ENCODE data around the gene EDA. TPM values are rescaled to one million over a fixed set of nuclear protein-coding genes. Genes with fewer than 3 reads are reported as not detected.

EDA gene
- under 1 TPM; 0.08 to 0.14 TPM for total RNA-seq

DNA sequence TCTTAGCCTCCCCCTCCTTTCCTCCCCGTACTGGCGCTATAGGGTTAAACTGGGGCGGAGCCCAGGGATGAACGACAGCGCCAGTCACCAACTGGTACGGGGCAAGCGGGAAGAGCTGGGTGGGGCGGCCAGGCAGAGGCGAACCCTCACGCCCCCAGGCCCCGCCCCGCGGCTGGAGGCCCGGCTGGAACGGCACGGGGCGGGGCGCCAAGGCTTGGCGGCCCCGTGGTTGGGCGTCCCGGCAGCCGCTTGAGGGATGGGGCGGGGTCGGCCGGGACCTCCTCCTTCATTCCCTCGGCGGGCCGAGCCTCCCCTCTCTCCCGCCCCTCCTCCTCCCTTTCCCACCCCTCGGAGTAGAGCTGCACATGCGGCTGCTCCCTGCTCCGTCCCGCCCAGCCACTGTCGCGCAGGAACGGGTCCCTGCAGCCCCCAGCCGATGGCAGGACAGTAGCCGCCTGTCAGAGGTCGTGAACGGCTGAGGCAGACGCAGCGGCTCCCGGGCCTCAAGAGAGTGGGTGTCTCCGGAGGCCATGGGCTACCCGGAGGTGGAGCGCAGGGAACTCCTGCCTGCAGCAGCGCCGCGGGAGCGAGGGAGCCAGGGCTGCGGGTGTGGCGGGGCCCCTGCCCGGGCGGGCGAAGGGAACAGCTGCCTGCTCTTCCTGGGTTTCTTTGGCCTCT is at the start of gene EDA:
EDA (plus strand) TSS at position 335 of the 678 bp plus-strand sequence.
- DNase-seq (ENCODE audit: low spot score) (no peak), ATAC-seq (peak; percentile 89 to 91)
- H3K27me3 Mint-ChIP-seq: peaks cover 22% of the 10 kb centered on the region in 2 donors
- no peak within 1 kb of the TSS for H3K27ac Mint-ChIP-seq
- no peaks in the 10 kb centered on the region for H3K9me3 Mint-ChIP-seq
- H3K4me3 Mint-ChIP-seq: no peak within 1 kb of the TSS
- H3K36me3 Mint-ChIP-seq: no peaks in the 10 kb centered on the region
- H3K4me1 Mint-ChIP-seq (ENCODE audit: low read depth in 2 of 2): no peaks in the 10 kb centered on the region

- Mint-ChIP-seq H3K36me3 (no peaks in the 10 kb centered on the region), H3K4me3 (no peak overlapping the region), H3K27me3 (peaks cover 9 to 14% of the 10 kb centered on the region in 2 donors)
Measured at GRCh38 chrX:69568828-69569227, 47.1 kb upstream of the EDA start.

GRCh38 chrX:69597399-69597798 is 18.5 kb upstream of the EDA start:
- DNase-seq (ENCODE audit: low spot score): no peak
- Mint-ChIP-seq H3K27me3 (peaks cover 6 to 13% of the 10 kb centered on the region in 2 donors), H3K36me3 (no peaks in the 10 kb centered on the region), H3K9me3 (no peaks in the 10 kb centered on the region), H3K4me1 (ENCODE audit: low read depth in 2 of 2) (no peaks in the 10 kb centered on the region), H3K27ac (no peak overlapping the region), H3K4me3 (no peak overlapping the region)
- ATAC-seq: no peak

More at GRCh38 chrX:69568828-69569227, 47.1 kb upstream of the EDA start:
- ATAC-seq (no peak), DNase-seq (ENCODE audit: low spot score) (no peak)
- H3K27ac Mint-ChIP-seq: no peak overlapping the region
- H3K4me1 Mint-ChIP-seq (ENCODE audit: low read depth in 2 of 2): no peaks in the 10 kb centered on the region
- H3K9me3 Mint-ChIP-seq: no peaks in the 10 kb centered on the region

GRCh38 chrX:69600182-69600581 is 15.7 kb upstream of the EDA start:
- Mint-ChIP-seq H3K27me3 (peaks cover 0 to 7% of the 10 kb centered on the region in 2 donors), H3K36me3 (no peaks in the 10 kb centered on the region), H3K4me1 (ENCODE audit: low read depth in 2 of 2) (no peaks in the 10 kb centered on the region), H3K27ac (no peak overlapping the region), H3K4me3 (no peak overlapping the region), H3K9me3 (no peaks in the 10 kb centered on the region)
- DNase-seq (ENCODE audit: low spot score): no peak
- ATAC-seq: no peak

DNA sequence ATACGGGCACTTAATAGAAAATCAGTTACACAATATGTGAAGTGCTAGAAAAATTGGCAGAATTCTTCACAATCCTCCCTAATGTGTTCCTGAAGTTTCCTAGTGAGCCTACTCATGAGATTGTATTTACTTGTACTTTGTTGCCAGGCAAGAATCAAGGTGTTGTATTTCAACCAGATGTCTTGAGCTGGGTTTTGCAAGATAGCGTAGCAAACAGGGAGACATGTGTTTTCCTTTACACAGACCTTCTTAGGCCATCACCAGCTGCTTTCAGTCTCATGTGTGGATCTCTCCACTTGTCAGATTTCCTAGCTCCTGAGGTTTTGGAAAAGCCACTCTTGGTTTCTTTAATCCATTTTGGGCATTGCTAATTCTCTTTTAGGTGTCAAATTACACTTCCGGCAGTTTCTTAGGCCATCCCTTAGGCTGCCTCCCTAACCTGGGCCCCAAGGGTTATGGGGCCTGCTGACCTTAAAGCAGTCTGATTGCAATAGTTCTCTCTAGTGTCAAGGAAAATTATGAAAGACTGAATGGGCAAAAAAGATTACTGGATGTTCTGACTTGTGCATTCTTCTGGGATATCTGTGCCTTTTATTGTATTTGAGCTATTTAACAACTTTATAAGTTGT is 12.2 kb upstream of the EDA start:
- H3K4me1 Mint-ChIP-seq (ENCODE audit: low read depth in 2 of 2): no peaks in the 10 kb centered on the region

GRCh38 chrX:69605521-69605920 is 10.4 kb upstream of the EDA start:
- Mint-ChIP-seq H3K4me3 (no peak overlapping the region), H3K27me3 (peaks cover 0 to 7% of the 10 kb centered on the region in 2 donors), H3K4me1 (ENCODE audit: low read depth in 2 of 2) (no peaks in the 10 kb centered on the region), H3K27ac (no peak overlapping the region), H3K36me3 (no peaks in the 10 kb centered on the region), H3K9me3 (no peaks in the 10 kb centered on the region)
- ATAC-seq (no peak), DNase-seq (ENCODE audit: low spot score) (no peak)

More for the DNA sequence above, 12.2 kb upstream of the EDA start:
- DNase-seq (ENCODE audit: low spot score) (no peak), ATAC-seq (no peak)
- Mint-ChIP-seq H3K27me3 (no peaks in the 10 kb centered on the region), H3K9me3 (no peaks in the 10 kb centered on the region), H3K36me3 (no peaks in the 10 kb centered on the region), H3K27ac (no peak overlapping the region), H3K4me3 (no peak overlapping the region)

- no peak overlapping the region for H3K27ac Mint-ChIP-seq
- no peaks in the 10 kb centered on the region for H3K9me3 Mint-ChIP-seq
- peaks cover 0 to 7% of the 10 kb centered on the region in 2 donors for H3K27me3 Mint-ChIP-seq
- DNase-seq (ENCODE audit: low spot score) (no peak), ATAC-seq (no peak)
- H3K36me3 Mint-ChIP-seq: no peaks in the 10 kb centered on the region
- H3K4me3 Mint-ChIP-seq: no peak overlapping the region
- no peaks in the 10 kb centered on the region for H3K4me1 Mint-ChIP-seq (ENCODE audit: low read depth in 2 of 2)
Measured at GRCh38 chrX:69607616-69608015, 8.3 kb upstream of the EDA start.

- Mint-ChIP-seq H3K4me1 (ENCODE audit: low read depth in 2 of 2) (no peaks in the 10 kb centered on the region), H3K27ac (no peak overlapping the region), H3K4me3 (no peak overlapping the region), H3K27me3 (peaks cover 15 to 18% of the 10 kb centered on the region in 2 donors), H3K36me3 (no peaks in the 10 kb centered on the region), H3K9me3 (no peaks in the 10 kb centered on the region)
- DNase-seq (ENCODE audit: low spot score) (no peak), ATAC-seq (no peak)
Measured at GRCh38 chrX:69613946-69614345, 2.0 kb upstream of the EDA start.

- Mint-ChIP-seq H3K9me3 (no peaks in the 10 kb centered on the region), H3K4me1 (ENCODE audit: low read depth in 2 of 2) (no peaks in the 10 kb centered on the region)
Measured at GRCh38 chrX:69614886-69615285, 1.0 kb upstream of the EDA start.

GRCh38 chrX:69615342-69615741 is 571 bp upstream of the EDA start:
- Mint-ChIP-seq H3K27me3 (peaks cover 20 to 22% of the 10 kb centered on the region in 2 donors), H3K4me1 (ENCODE audit: low read depth in 2 of 2) (no peaks in the 10 kb centered on the region), H3K9me3 (no peaks in the 10 kb centered on the region), H3K36me3 (no peaks in the 10 kb centered on the region), H3K4me3 (no peak overlapping the region), H3K27ac (no peak overlapping the region)
- ATAC-seq (no peak), DNase-seq (ENCODE audit: low spot score) (no peak)

More at GRCh38 chrX:69614886-69615285, 1.0 kb upstream of the EDA start:
- DNase-seq (ENCODE audit: low spot score): no peak
- H3K27me3 Mint-ChIP-seq: peaks cover 22 to 23% of the 10 kb centered on the region in 2 donors
- no peaks in the 10 kb centered on the region for H3K36me3 Mint-ChIP-seq
- no peak overlapping the region for H3K27ac Mint-ChIP-seq
- no peak overlapping the region for H3K4me3 Mint-ChIP-seq
- ATAC-seq: no peak

DNA sequence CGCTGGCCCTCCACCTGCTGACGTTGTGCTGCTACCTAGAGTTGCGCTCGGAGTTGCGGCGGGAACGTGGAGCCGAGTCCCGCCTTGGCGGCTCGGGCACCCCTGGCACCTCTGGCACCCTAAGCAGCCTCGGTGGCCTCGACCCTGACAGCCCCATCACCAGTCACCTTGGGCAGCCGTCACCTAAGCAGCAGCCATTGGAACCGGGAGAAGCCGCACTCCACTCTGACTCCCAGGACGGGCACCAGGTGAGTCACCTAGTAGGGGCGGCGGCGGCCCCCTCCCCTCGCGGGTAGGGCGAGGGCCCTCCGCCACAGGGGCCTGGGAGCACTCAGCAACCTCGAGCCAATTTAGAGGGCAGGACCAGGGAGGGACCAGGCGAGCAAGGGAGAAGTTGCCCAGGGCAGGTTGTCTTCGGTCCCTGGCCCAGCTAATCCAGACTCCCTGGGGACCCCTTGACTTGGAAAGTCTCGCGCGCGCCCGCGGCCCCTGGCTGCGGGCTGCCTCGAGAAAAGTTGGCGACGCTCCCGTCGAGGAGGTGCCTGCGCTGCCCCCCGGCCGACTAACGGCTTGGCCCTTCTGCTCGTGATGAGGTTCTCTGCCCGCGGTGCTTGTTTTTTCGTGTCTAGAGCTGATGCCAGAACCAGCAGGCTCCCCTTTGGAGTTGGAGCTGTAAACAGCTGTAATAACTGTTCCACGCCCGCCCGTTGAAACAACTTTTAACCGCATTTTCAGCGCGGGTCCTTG is 717 bp downstream of the EDA start:
- no peaks in the 10 kb centered on the region for H3K36me3 Mint-ChIP-seq
- no peak for DNase-seq (ENCODE audit: low spot score)
- H3K9me3 Mint-ChIP-seq: no peaks in the 10 kb centered on the region
- ATAC-seq: peak in 1 of 2 donors; percentile 21
- H3K27ac Mint-ChIP-seq: no peak overlapping the region
- peaks cover 22% of the 10 kb centered on the region in 2 donors for H3K27me3 Mint-ChIP-seq
- no peaks in the 10 kb centered on the region for H3K4me1 Mint-ChIP-seq (ENCODE audit: low read depth in 2 of 2)
- no peak overlapping the region for H3K4me3 Mint-ChIP-seq

DNA sequence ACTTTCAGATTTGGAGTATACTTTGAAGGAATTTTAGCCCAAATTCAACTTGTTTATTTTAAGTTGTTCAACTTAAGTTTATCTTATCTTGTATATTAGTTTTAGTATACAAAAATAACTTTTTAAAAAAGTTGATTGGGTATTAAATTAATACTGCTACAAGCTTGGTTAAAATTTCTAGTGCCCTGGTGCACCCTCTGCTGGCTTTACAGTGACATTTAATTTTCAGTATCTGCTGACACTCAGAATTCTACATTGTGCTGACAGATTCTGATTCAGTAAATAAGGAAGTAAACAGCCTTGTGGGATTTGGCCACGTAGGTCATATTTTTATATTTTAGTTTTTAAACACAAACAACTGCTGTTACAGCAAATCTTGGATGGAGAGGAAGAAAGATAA is 2.9 kb downstream of the EDA start:
- Mint-ChIP-seq H3K4me1 (ENCODE audit: low read depth in 2 of 2) (no peaks in the 10 kb centered on the region), H3K9me3 (no peaks in the 10 kb centered on the region), H3K27ac (no peak overlapping the region), H3K36me3 (no peaks in the 10 kb centered on the region), H3K27me3 (peaks cover 16 to 21% of the 10 kb centered on the region in 2 donors), H3K4me3 (no peak overlapping the region)
- ATAC-seq (no peak), DNase-seq (ENCODE audit: low spot score) (no peak)

GRCh38 chrX:69626129-69626528 is 10.2 kb downstream of the EDA start:
- no peaks in the 10 kb centered on the region for H3K36me3 Mint-ChIP-seq
- H3K4me1 Mint-ChIP-seq (ENCODE audit: low read depth in 2 of 2): no peaks in the 10 kb centered on the region
- no peak overlapping the region for H3K4me3 Mint-ChIP-seq
- no peak overlapping the region for H3K27ac Mint-ChIP-seq
- DNase-seq (ENCODE audit: low spot score): no peak
- peaks cover 0 to 13% of the 10 kb centered on the region in 2 donors for H3K27me3 Mint-ChIP-seq
- H3K9me3 Mint-ChIP-seq: peaks cover 3% of the 10 kb centered on the region
- ATAC-seq: no peak

DNA sequence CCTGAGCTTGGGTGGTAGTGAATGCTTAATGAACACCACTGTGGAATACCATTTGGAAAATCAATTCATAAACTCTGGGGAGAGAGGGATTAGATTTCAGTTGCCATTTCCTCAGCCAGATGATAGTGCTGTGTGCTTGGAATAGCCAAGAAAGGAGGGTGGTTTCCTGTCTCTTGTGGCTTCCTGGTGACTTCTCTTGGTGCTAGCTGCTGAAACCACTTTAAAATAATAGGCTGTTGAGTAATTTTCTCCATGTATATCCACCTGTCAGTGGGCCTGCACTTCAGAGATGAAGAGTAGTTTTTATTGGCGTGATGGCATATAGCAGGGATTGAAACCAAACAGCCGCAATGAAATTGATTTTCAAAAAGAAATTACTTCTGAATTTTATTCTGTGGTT is 11.8 kb downstream of the EDA start:
- ATAC-seq: no peak
- Mint-ChIP-seq H3K4me1 (ENCODE audit: low read depth in 2 of 2) (no peaks in the 10 kb centered on the region), H3K27me3 (peaks cover 0 to 16% of the 10 kb centered on the region in 2 donors), H3K27ac (no peak overlapping the region), H3K4me3 (no peak overlapping the region), H3K9me3 (peaks cover 3% of the 10 kb centered on the region), H3K36me3 (no peaks in the 10 kb centered on the region)
- DNase-seq (ENCODE audit: low spot score): no peak

All from natural killer cell treated with Interleukin-12 subunit alpha and Interleukin-12 subunit beta and Interleukin-15 and Interleukin-18, amount 100 ng/mL, for 72 hours (primary cell).